SH-SY5Y (cell line): ENCODE results near the gene TOR2A.

Experiments used
- GATA2 ChIP-seq: IDR thresholded peaks from 2 replicates; pipeline ENCODE4 v1.6.1; 2011; ENCODE audit warnings: mild to moderate bottlenecking, low read depth, low read length
- GATA3 ChIP-seq: IDR thresholded peaks from 2 replicates; pipeline ENCODE4 v1.6.1; 2011; ENCODE audit warnings: low read depth, mild to moderate bottlenecking, low read length, moderate library complexity

GRCh38 chr9:127776924-127777289 is 41.8 kb upstream of the TOR2A start:
- no peak for TF ChIP-seq GATA2
- no peak for TF ChIP-seq GATA3
